ENCODE data around the gene PLXNB2. TPM values are rescaled to one million over a fixed set of nuclear protein-coding genes. Genes with fewer than 3 reads are reported as not detected.

PLXNB2 gene
- total and polyA plus RNA-seq, 2 donors from 2014 or later = 128 to 383 TPM

- DNase-seq (no peak), FAIRE-seq (no peak)
- Histone ChIP-seq H3K9ac (ENCODE audit: low read length in 3 of 3) (no peak overlapping the region), H3K9me3 (ENCODE audit: control insufficient read depth in 2 of 3, insufficient read depth in 1 of 3, low read length in 3 of 3) (no peaks in the 10 kb centered on the region), H3K27ac (ENCODE audit: low read depth in 2 of 2, low read length in 2 of 2) (peak overlapping the region; percentile 10 to 22), H3K27me3 (ENCODE audit: control insufficient read depth, insufficient read depth, low read length) (no peaks in the 10 kb centered on the region), H3K4me3 (ENCODE audit: low read length in 3 of 3) (no peak overlapping the region), H3K36me3 (ENCODE audit: control insufficient read depth in 2 of 3, insufficient read depth in 3 of 3, low read length in 3 of 3) (peaks cover 0 to 61% (median 25%) of the 10 kb centered on the region in 3 donors), H3K4me1 (ENCODE audit: control insufficient read depth in 2 of 3, insufficient read depth in 2 of 3, low read depth in 1 of 3, low read length in 3 of 3) (peaks cover 0 to 9% (median 0%) of the 10 kb centered on the region in 3 donors)
- TF ChIP-seq CTCF (IDR thresholded peaks at IDR 0.05; ENCODE audit: borderline replicate concordance, extremely low read depth, insufficient read depth) = no peak
- intact Hi-C loops (cut with DNase I) = no loop called here
Observed at GRCh38 chr22:50281957-50282356, 25.5 kb downstream of the PLXNB2 start.

GRCh38 chr22:50281384-50281760, 26.1 kb downstream of the PLXNB2 start:
- H3K27ac ChIP-seq (ENCODE audit: low read depth in 2 of 2, low read length in 2 of 2) = peak overlapping the region in 1 of 2 donors; percentile 22
- intact Hi-C loops (cut with DNase I) = no loop called here
- H3K36me3 ChIP-seq (ENCODE audit: control insufficient read depth in 2 of 3, insufficient read depth in 3 of 3, low read length in 3 of 3) = peaks cover 0 to 60% (median 25%) of the 10 kb centered on the region in 3 donors
- DNase-seq = no peak
- no peak for FAIRE-seq
- no peaks in the 10 kb centered on the region for H3K9me3 ChIP-seq (ENCODE audit: control insufficient read depth in 2 of 3, insufficient read depth in 1 of 3, low read length in 3 of 3)
- H3K4me1 ChIP-seq (ENCODE audit: control insufficient read depth in 2 of 3, insufficient read depth in 2 of 3, low read depth in 1 of 3, low read length in 3 of 3) = peaks cover 0 to 9% (median 3%) of the 10 kb centered on the region in 3 donors
- no peak overlapping the region for H3K9ac ChIP-seq (ENCODE audit: low read length in 3 of 3)
- H3K27me3 ChIP-seq (ENCODE audit: control insufficient read depth, insufficient read depth, low read length) = no peaks in the 10 kb centered on the region
- no peak for TF ChIP-seq CTCF (IDR thresholded peaks at IDR 0.05; ENCODE audit: borderline replicate concordance, extremely low read depth, insufficient read depth)
- no peak overlapping the region for H3K4me3 ChIP-seq (ENCODE audit: low read length in 3 of 3)

GRCh38 chr22:50280708-50281383, 26.6 kb downstream of the PLXNB2 start:
- intact Hi-C loops (cut with DNase I) = no loop called here

More at GRCh38 chr22:50280708-50281383, 26.6 kb downstream of the PLXNB2 start:
- Histone ChIP-seq H3K27ac (ENCODE audit: low read depth in 2 of 2, low read length in 2 of 2) (no peak overlapping the region), H3K9ac (ENCODE audit: low read length in 3 of 3) (no peak overlapping the region), H3K27me3 (ENCODE audit: control insufficient read depth, insufficient read depth, low read length) (no peaks in the 10 kb centered on the region), H3K4me1 (ENCODE audit: control insufficient read depth in 2 of 3, insufficient read depth in 2 of 3, low read depth in 1 of 3, low read length in 3 of 3) (peaks cover 0 to 6% (median 3%) of the 10 kb centered on the region in 3 donors), H3K36me3 (ENCODE audit: control insufficient read depth in 2 of 3, insufficient read depth in 3 of 3, low read length in 3 of 3) (peaks cover 0 to 56% (median 22%) of the 10 kb centered on the region in 3 donors), H3K4me3 (ENCODE audit: low read length in 3 of 3) (no peak overlapping the region), H3K9me3 (ENCODE audit: control insufficient read depth in 2 of 3, insufficient read depth in 1 of 3, low read length in 3 of 3) (no peaks in the 10 kb centered on the region)
- DNase-seq (no peak), FAIRE-seq (no peak)
- TF ChIP-seq CTCF (IDR thresholded peaks at IDR 0.05; ENCODE audit: borderline replicate concordance, extremely low read depth, insufficient read depth) = no peak

Measured in kidney (tissue), 14 donors.